Testis (tissue), 2 donors: Measurements from ENCODE around the gene DNM3.

Experiments used
- CTCF ChIP-seq, 3 experiments: fragments of 450-650 bp in 2 of 3; fragments of 200-600 bp in 1 of 3; sonication (generic) in 1 of 3; IDR thresholded peaks; one replicate each; pipeline ENCODE4 v1.5.1; 2016 to 2019; ENCODE audit warnings: antibody characterized with exemption in 3 of 3, mild to moderate bottlenecking in 2 of 3, moderate library complexity in 1 of 3
- POLR2A ChIP-seq: fragments of 450-650 bp; IDR thresholded peaks from one replicate; pipeline ENCODE4 v1.6.1; 2017; ENCODE audit warnings: antibody characterized with exemption, mild to moderate bottlenecking, moderate library complexity

- TF ChIP-seq POLR2A, result no peak
- no peak for TF ChIP-seq CTCF (IDR thresholded peaks at IDR 0.05)
These were observed 268.1 kb downstream of the DNM3 start for GRCh38 chr1:172109359-172109758.
